Hematopoietic multipotent progenitor cell treated with erythropoietin and hydrocortisone succinate and interleukin-3 and kit ligand, for 6 days (in vitro differentiated cells): ENCODE results near the gene PHLPP1.
"Not testable (repeated sequence)": the region's sequence is repeated elsewhere in the genome, so short reads cannot be mapped to it uniquely, and the experiment has no call there.

Experiments
- DNase-seq: peaks from one replicate; pipeline ENCODE4 v3.0.0-alpha.2; 2015

The PHLPP1 gene

GRCh38 chr18:62717925-62718800 is 2.8 kb downstream of the PHLPP1 start:
- no peak for DNase-seq

- no peak for DNase-seq
These were observed 4.7 kb downstream of the PHLPP1 start for GRCh38 chr18:62720048-62720447.

GRCh38 chr18:62720766-62721613 is 5.6 kb downstream of the PHLPP1 start:
- no peak for DNase-seq

- no peak for DNase-seq
These were observed 6.8 kb downstream of the PHLPP1 start for GRCh38 chr18:62721839-62722795.

- no peak for DNase-seq
These were observed 8.4 kb downstream of the PHLPP1 start for GRCh38 chr18:62723666-62724281.

- no peak for DNase-seq
These were observed 10.6 kb downstream of the PHLPP1 start for GRCh38 chr18:62725896-62726295.

- no peak for DNase-seq
These were observed 12.9 kb downstream of the PHLPP1 start for GRCh38 chr18:62728254-62728653.

- DNase-seq, result no peak
These were observed 14.4 kb downstream of the PHLPP1 start for GRCh38 chr18:62729487-62730386.

- no peak for DNase-seq
These were observed 15.6 kb downstream of the PHLPP1 start for GRCh38 chr18:62730941-62731340.

GRCh38 chr18:62732617-62733016 is 17.3 kb downstream of the PHLPP1 start:
- DNase-seq, result no peak

GRCh38 chr18:62734290-62734689 is 18.9 kb downstream of the PHLPP1 start:
- DNase-seq, result no peak

GRCh38 chr18:62735387-62735786 is 20.0 kb downstream of the PHLPP1 start:
- DNase-seq, result no peak

GRCh38 chr18:62736077-62736855 is 20.9 kb downstream of the PHLPP1 start:
- no peak for DNase-seq

- DNase-seq, result no peak
These were observed 22.0 kb downstream of the PHLPP1 start for GRCh38 chr18:62737241-62737873.

GRCh38 chr18:62738639-62739038 is 23.3 kb downstream of the PHLPP1 start:
- DNase-seq, result no peak

GRCh38 chr18:62739911-62740310 is 24.6 kb downstream of the PHLPP1 start:
- DNase-seq, result no peak

- DNase-seq, result not testable (repeated sequence)
These were observed 25.3 kb downstream of the PHLPP1 start for GRCh38 chr18:62740650-62741049.

- DNase-seq, result peak; percentile 44
These were observed 25.8 kb downstream of the PHLPP1 start for GRCh38 chr18:62741118-62741566.

GRCh38 chr18:62741584-62741983 is 26.2 kb downstream of the PHLPP1 start:
- DNase-seq, result no peak
